GM19099 (cell line): ENCODE data around the gene USP22.

Experiments
- POLR2A ChIP-seq: IDR thresholded peaks from 3 replicates; pipeline ENCODE4 v1.6.1; 2011; ENCODE audit warnings: low read depth; ENCODE audit not compliant: insufficient read length; ENCODE audit errors: extremely low read depth

USP22 gene

DNA sequence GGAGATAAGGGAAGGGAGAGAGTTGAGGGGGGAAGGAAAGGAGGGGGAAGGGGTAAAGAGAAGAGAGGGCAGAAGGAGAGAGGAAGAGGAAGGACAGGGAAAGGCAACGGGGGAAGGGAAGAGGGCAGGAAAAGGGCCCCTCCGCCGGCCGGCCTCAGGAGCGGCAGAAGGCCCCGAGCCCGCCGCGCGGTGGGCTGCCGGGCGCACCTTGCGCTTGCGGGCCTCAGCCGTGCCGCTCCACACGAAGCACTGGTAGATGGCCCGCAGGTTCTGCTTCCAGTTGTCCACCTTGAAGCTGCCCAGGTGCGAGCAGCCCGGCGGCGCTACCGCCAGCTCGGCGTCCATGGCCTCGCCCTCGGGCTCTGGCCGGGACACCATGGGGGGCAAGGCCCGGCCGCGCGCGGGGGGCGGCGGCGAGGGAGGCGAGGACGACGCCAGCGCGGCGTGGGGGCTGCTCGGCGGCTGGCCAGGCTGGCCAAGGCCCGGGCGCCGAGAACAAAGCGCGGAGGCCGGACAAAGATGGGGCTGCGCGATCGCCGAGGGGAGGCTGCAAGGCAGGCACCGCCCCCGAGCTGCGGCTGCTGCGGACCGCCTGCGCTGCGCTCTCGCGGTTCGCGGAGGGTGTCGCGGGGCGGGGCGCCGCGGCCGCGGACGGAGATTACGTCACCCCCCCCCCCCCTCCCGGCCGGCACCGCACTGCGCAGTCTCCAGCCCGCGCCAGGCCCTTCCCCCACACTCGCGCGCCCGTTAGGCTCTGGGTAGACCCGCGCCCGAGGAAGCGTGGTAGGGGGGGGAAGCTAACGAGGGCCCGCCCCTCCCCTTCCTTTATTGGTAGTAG lies at the start of gene USP22:
Gene USP22, minus strand, starts transcription at position 554 of the 838 bp plus-strand sequence. Its CDS starts 176 bp downstream, at position 378.
- TF ChIP-seq POLR2A = peak; percentile 75

GRCh38 chr17:21090902-21091618 lies 48.2 kb upstream of the USP22 start:
- no peak for TF ChIP-seq POLR2A

DNA sequence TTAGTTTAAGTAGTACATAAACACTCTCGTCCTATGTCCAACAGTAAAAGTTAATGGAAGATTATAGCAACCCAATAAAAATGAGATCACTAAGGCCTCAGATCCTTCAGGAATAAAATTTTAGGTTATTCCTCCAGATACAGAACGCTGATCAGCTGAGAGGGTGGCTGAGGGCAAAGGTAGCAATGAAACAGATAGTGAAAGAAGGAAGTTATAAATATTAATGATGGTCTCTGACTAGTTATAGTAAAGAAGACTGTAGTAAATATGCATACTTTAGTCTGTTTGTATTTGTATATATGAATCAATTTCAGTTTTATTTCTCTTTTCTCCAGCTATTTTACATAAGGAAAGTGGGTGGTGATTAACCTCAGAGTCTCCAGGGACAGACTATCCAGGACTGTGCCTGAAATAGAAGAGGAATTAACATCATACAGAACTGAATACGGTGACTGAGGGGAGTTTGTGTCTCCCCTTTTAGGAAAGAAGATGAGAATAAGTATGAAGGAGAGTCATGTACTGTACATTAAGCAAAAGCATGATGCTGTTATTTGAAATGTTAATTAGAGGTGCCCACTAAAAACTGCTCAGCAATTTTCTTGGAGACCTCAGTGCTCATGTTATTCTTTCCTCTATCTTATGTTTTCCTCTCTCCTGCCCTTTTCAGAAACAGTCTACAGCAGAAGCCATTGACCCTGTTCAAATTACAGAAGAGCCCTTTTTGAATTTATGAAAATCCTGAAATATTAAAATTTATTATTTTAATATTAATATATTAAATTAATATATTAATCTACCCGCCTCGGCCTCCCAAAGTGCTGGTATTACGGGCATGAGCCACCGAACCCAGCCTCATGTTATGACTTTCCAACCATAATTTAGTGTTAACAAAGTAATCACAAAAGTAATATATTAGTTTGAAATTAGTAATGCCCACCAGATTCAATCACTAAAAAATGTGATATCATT lies 47.4 kb upstream of the USP22 start:
- no peak for TF ChIP-seq POLR2A

DNA sequence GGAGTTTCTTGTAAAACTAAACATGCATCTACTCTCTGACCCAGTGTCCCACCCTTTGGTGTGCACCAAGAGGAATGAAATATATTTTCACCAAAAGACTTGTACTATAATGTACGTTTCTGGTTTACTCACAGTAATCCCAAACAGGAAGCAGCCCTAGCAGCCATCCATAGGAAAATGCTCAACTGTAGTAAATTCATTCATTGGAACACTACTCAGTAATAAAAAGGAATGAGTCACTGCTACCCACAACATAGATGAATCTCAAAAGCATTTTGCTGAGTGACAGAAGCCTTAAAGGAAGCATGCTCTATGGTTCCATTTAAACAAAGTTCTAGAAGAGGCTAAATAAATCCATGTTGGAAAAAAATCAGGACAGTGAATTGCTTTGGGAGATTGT lies 46.3 kb upstream of the USP22 start:
- TF ChIP-seq POLR2A = no peak

GRCh38 chr17:21085707-21086106 lies 42.9 kb upstream of the USP22 start:
- TF ChIP-seq POLR2A = no peak

GRCh38 chr17:21082001-21082436 lies 39.2 kb upstream of the USP22 start:
- TF ChIP-seq POLR2A = no peak

GRCh38 chr17:21079196-21079595 lies 36.4 kb upstream of the USP22 start:
- no peak for TF ChIP-seq POLR2A

GRCh38 chr17:21078016-21078780 lies 35.4 kb upstream of the USP22 start:
- no peak for TF ChIP-seq POLR2A

DNA sequence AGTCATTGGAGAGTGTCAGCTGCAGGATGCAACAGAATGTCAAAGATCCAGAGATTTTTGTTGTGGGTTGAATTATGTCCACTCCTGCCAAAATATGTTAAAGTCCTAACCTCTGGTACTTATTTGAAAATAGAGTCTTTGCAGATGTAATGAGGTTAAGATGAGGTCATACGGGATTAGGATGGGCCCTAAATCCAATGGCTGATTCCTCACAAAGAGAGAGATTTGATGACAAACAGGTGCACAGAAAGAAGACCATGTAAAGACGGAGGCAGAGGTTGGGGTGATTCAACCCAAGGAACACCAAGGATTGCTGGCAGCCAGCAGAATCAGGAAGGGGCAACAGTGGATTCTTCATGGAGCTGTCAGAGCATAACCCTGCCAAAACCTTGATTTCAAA lies 34.5 kb upstream of the USP22 start:
- no peak for TF ChIP-seq POLR2A

GRCh38 chr17:21076242-21076641 lies 33.4 kb upstream of the USP22 start:
- TF ChIP-seq POLR2A = no peak

GRCh38 chr17:21075739-21076085 lies 32.9 kb upstream of the USP22 start:
- no peak for TF ChIP-seq POLR2A

DNA sequence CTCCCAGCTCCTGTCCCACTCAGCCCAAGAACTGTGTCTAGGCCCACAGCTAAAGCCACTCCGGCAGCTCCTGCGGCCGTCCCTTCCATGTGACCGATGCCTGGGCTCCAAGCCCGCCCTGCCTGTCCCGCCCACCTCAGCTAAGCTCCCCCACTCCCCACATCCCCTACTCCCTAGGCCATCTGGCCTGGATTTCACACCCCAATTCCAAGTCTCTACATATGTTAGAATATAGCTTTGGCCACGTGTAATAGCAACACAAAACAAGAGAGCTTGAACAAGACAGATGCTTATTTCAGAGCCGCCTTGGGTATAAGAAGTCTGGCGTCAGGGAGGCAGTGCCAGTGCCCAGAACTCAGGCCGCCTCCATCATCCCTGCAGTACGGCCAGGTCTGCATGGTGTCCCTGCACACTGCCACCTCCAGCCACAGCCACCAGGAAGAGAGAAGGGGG lies 30.0 kb upstream of the USP22 start:
- no peak for TF ChIP-seq POLR2A

DNA sequence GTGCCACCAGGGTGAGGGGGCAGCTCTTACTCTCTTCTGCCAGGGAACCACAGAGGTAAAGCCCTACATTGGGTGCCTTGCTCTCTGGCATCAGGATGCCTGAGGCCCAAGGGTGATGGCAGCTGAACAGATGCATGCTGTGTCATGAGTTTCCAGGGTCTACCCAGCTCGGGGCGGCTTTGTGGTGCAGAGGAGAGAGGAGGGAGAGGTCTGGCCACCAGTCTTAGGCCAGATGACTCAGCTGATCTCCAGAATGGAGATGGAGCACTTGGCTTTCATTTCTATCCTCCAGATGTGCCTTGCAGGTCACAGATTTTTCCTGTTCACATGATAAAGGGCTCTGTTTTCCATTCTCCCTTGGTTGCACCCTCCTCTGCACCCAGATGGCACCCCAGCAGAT lies 23.6 kb upstream of the USP22 start:
- TF ChIP-seq POLR2A = no peak

DNA sequence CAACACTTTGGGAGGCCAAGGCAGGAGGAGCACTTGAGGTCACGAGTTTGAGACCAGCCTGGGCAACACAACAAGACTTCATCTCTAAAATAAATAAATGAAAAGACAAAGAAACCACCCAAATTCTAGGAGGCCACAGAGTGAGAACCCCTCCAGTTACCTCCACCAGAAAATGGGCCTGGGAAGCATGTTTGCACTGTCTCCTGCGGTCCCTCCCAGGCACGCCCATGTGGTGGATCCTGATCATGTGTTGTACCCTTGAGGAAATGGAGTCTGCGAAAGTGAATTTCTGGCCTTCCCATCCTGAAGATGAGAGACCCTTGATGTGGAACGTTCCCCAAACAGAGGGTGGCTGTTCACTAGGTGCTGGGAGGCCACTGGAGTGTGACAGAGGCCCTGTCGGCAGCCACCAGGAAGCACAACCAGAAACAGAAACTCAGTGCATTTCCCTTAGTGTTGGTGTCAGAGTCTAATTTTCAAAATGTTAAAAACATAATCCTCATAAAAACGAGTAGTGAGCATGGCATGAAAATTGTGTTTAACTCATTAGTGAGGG lies 19.2 kb upstream of the USP22 start:
- no peak for TF ChIP-seq POLR2A

- no peak for TF ChIP-seq POLR2A
These were observed 18.5 kb upstream of the USP22 start for GRCh38 chr17:21061158-21061835.
